Endothelial cell of umbilical vein (primary cell): ENCODE measurements around the gene CHI3L1.

ENCODE experiments used
- CTCF ChIP-seq, 2 donors: IDR thresholded peaks; 1 replicate in 1 of 2; 2 replicates in 1 of 2; pipeline ENCODE4 v1.5.1; 2011; ENCODE audit warnings: low read length in 2 of 2, mild to moderate bottlenecking in 2 of 2, moderate library complexity in 2 of 2, control low read depth in 1 of 2, inconsistent platforms in 1 of 2, low read depth in 1 of 2; ENCODE audit not compliant: insufficient read depth in 1 of 2; ENCODE audit errors: extremely low read depth in 1 of 2
- EZH2 ChIP-seq: IDR thresholded peaks from 2 replicates; pipeline ENCODE4 v1.6.1; 2012; ENCODE audit warnings: borderline replicate concordance, low read depth, mild to moderate bottlenecking, moderate library complexity, low read length, inconsistent platforms; ENCODE audit not compliant: severe bottlenecking
- FOS ChIP-seq: IDR thresholded peaks from 2 replicates; pipeline ENCODE4 v1.6.1; 2011; ENCODE audit warnings: mild to moderate bottlenecking, low read length, moderate library complexity, borderline replicate concordance; ENCODE audit not compliant: insufficient read depth
- MYC ChIP-seq: IDR thresholded peaks from one replicate; pipeline ENCODE4 v1.6.1; 2011; ENCODE audit warnings: mild to moderate bottlenecking, low read depth, low read length
- POLR2A ChIP-seq: IDR thresholded peaks from 2 replicates; pipeline ENCODE4 v1.6.1; 2012; ENCODE audit warnings: low read depth, mild to moderate bottlenecking, control low read depth, low read length
- POLR2AphosphoS5 ChIP-seq: IDR thresholded peaks from 2 replicates; pipeline ENCODE4 v1.6.1; 2012; ENCODE audit warnings: low read depth, mild to moderate bottlenecking, control low read depth, low read length, moderate library complexity; ENCODE audit not compliant: insufficient read depth

- TF ChIP-seq EZH2 (no peak), CTCF (IDR thresholded peaks at IDR 0.05; ENCODE audit: extremely low read depth in 1 of 2, insufficient read depth in 1 of 2, low read depth in 1 of 2, low read length in 2 of 2) (peak in 1 of 2 donors; percentile 17), MYC (no peak), FOS (no peak), POLR2A (no peak), POLR2AphosphoS5 (no peak)
Observed at GRCh38 chr1:203148127-203148526, 38.4 kb downstream of the CHI3L1 start.
